NCI-H1694 treated with DMSO at 0.1 percent for 48 hours (cell line): Measurements from ENCODE around the gene CAD.
"Not testable (repeated sequence)": the region's sequence is repeated elsewhere in the genome, so short reads cannot be mapped to it uniquely, and the experiment has no call there.

Experiments used
- DNase-seq: peaks from one replicate; lab custom pipeline; 2025; lab: John Stamatoyannopoulos, UW

The CAD gene

GRCh38 chr2:27217173-27218121 lies at the start of gene CAD:
Gene CAD (plus strand): TSS chr2:27217369. CDS start chr2:27217552, 183 bp downstream.
- DNase-seq = peak; percentile 83

- DNase-seq = no peak
These were observed 46.4 kb upstream of the CAD start for GRCh38 chr2:27170581-27171337.

GRCh38 chr2:27171351-27171848 lies 45.8 kb upstream of the CAD start:
- DNase-seq = no peak

GRCh38 chr2:27174638-27175037 lies 42.5 kb upstream of the CAD start:
- DNase-seq = no peak

GRCh38 chr2:27175330-27175729 lies 41.8 kb upstream of the CAD start:
- DNase-seq = no peak

- not testable (repeated sequence) for DNase-seq
These were observed 41.4 kb upstream of the CAD start for GRCh38 chr2:27175781-27176180.

GRCh38 chr2:27177441-27178351 lies 39.5 kb upstream of the CAD start:
- DNase-seq = no peak

GRCh38 chr2:27178469-27178868 lies 38.7 kb upstream of the CAD start:
- DNase-seq = no peak

GRCh38 chr2:27179344-27180000 lies 37.7 kb upstream of the CAD start:
- no peak for DNase-seq

- no peak for DNase-seq
These were observed 34.8 kb upstream of the CAD start for GRCh38 chr2:27182346-27182745.

- no peak for DNase-seq
These were observed 33.1 kb upstream of the CAD start for GRCh38 chr2:27184115-27184514.

GRCh38 chr2:27185331-27186026 lies 31.7 kb upstream of the CAD start:
- DNase-seq = peak; percentile 22

- no peak for DNase-seq
These were observed 30.4 kb upstream of the CAD start for GRCh38 chr2:27186613-27187345.

GRCh38 chr2:27189989-27190388 lies 27.2 kb upstream of the CAD start:
- no peak for DNase-seq

- DNase-seq = peak; percentile 76
These were observed 25.9 kb upstream of the CAD start for GRCh38 chr2:27191070-27191829.

- DNase-seq = no peak
These were observed 22.4 kb upstream of the CAD start for GRCh38 chr2:27194538-27195354.

- not testable (repeated sequence) for DNase-seq
These were observed 21.4 kb upstream of the CAD start for GRCh38 chr2:27195799-27196198.

- DNase-seq = not testable (repeated sequence)
These were observed 19.1 kb upstream of the CAD start for GRCh38 chr2:27198068-27198467.
